Measurements from ENCODE around the gene USP15. TPM values are rescaled to one million over a fixed set of nuclear protein-coding genes. Genes with fewer than 3 reads are reported as not detected.

Gene USP15
- total and polyA plus RNA-seq, 2 of the 4 experiments (the other 2 are of a cell fraction): 28.5 to 49.6 TPM

- dilution Hi-C loops (cut with HindIII; ENCODE audit: low sequenced_read_pairs, unreplicated experiment) (no loop called here), in situ Hi-C loops (cut with MboI; ENCODE audit: low sequenced_read_pairs) (no loop called here), intact Hi-C loops (cut with micrococcal nuclease) (no loop called here)
- H4K8ac ChIP-seq (ENCODE audit: low read depth in 2 of 2, low read length in 2 of 2): no peak overlapping the region
- H3K9me3 ChIP-seq (ENCODE audit: control insufficient read depth, insufficient read depth, low read length): no peaks in the 10 kb centered on the region
- H3K27ac ChIP-seq (ENCODE audit: insufficient read depth, low read length): no peak overlapping the region
- no peaks in the 10 kb centered on the region for H3K27me3 ChIP-seq (ENCODE audit: control insufficient read depth, insufficient read depth, low read length)
- no peak overlapping the region for H3K4ac ChIP-seq (ENCODE audit: low read depth, low read length)
- BruUV-seq (replicated peaks): no TSS peak
- H4K91ac ChIP-seq (ENCODE audit: insufficient read depth, low read depth, low read length): no peak overlapping the region
- no peak overlapping the region for H3K9ac ChIP-seq (ENCODE audit: low read depth, low read length)
- ChIA-PET CTCF (interaction anchor here (0.7 kb wide), 1 partner anchor 1821 kb away, joined by 7 read pairs; no protein-coding TSS in a partner anchor), POLR2A (ENCODE audit: unreplicated experiment) (no interaction called here)
- DNase-seq (no peak), ATAC-seq (ENCODE audit: low read depth) (no peak)
- WGBS, 2 experiments (ENCODE audit: extremely low coverage in 2 of 2, insufficient read length in 1 of 2): no CpG with 5 or more reads among the region's 1 CpG
- H2AFZ ChIP-seq (replicated peaks; ENCODE audit: low read length, poor library complexity): no peak overlapping the region
- H3K4me3 ChIP-seq (ENCODE audit: insufficient read depth, low read depth, low read length): no peak overlapping the region
- no peak overlapping the region for H3K18ac ChIP-seq (ENCODE audit: low read depth, low read length)
- H3K4me2 ChIP-seq (ENCODE audit: low read depth, low read length): no peak overlapping the region
- H2BK15ac ChIP-seq (ENCODE audit: low read depth, low read length): no peak overlapping the region
- no peak overlapping the region for H3K23ac ChIP-seq (ENCODE audit: low read depth, low read length)
- H2BK120ac ChIP-seq (ENCODE audit: low read depth, low read length): no peak overlapping the region
- H4K20me1 ChIP-seq (ENCODE audit: insufficient read depth, low read length): no peaks in the 10 kb centered on the region
- no peak overlapping the region for H4K5ac ChIP-seq (ENCODE audit: low read depth, low read length)
- H3K56ac ChIP-seq (ENCODE audit: extremely low read depth, insufficient read depth, low read length): no peak overlapping the region
- no peaks in the 10 kb centered on the region for H3K9me1 ChIP-seq (ENCODE audit: insufficient read depth, low read length)
- H2BK20ac ChIP-seq (ENCODE audit: low read depth, low read length): no peak overlapping the region
- H3K36me3 ChIP-seq (ENCODE audit: control insufficient read depth, insufficient read depth, low read length): no peaks in the 10 kb centered on the region
- H2AK9ac ChIP-seq (replicated peaks; ENCODE audit: low read depth, low read length, poor library complexity): no peak overlapping the region
- no peak overlapping the region for H2BK5ac ChIP-seq (ENCODE audit: low read depth, low read length, poor library complexity, severe bottlenecking)
- H2AK5ac ChIP-seq (ENCODE audit: low read depth, low read length): no peak overlapping the region
- peaks cover 7 to 25% of the 10 kb centered on the region in 2 experiments; a peak in 3 of 4 replicates for H3K79me1 ChIP-seq (ENCODE audit: low read depth in 1 of 2, low read length in 2 of 2)
- TF ChIP-seq RCOR1 (IDR thresholded peaks at IDR 0.05; ENCODE audit: insufficient replicate concordance, low read length) (no peak), RAD21 (IDR thresholded peaks at IDR 0.05; ENCODE audit: low read length) (no peak), BHLHE40 (IDR thresholded peaks at IDR 0.05; ENCODE audit: low read depth, low read length) (no peak), MAZ (IDR thresholded peaks at IDR 0.05; ENCODE audit: borderline replicate concordance, low read depth, low read length) (no peak), FOS (IDR thresholded peaks at IDR 0.05; ENCODE audit: low read depth, low read length) (no peak), SMC3 (IDR thresholded peaks at IDR 0.05; ENCODE audit: low read depth, low read length) (no peak), POLR2A (IDR thresholded peaks at IDR 0.05; ENCODE audit: low read depth, low read length) (no peak), MAFK (IDR thresholded peaks at IDR 0.05; ENCODE audit: low read depth, low read length) (no peak), USF2 (IDR thresholded peaks at IDR 0.05; ENCODE audit: low read depth, low read length) (no peak), NFE2L2 (IDR thresholded peaks at IDR 0.05; ENCODE audit: low read depth, low read length) (no peak)
- TF ChIP-seq, protein P1, sequence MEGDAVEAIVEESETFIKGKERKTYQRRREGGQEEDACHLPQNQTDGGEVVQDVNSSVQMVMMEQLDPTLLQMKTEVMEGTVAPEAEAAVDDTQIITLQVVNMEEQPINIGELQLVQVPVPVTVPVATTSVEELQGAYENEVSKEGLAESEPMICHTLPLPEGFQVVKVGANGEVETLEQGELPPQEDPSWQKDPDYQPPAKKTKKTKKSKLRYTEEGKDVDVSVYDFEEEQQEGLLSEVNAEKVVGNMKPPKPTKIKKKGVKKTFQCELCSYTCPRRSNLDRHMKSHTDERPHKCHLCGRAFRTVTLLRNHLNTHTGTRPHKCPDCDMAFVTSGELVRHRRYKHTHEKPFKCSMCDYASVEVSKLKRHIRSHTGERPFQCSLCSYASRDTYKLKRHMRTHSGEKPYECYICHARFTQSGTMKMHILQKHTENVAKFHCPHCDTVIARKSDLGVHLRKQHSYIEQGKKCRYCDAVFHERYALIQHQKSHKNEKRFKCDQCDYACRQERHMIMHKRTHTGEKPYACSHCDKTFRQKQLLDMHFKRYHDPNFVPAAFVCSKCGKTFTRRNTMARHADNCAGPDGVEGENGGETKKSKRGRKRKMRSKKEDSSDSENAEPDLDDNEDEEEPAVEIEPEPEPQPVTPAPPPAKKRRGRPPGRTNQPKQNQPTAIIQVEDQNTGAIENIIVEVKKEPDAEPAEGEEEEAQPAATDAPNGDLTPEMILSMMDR (conservative IDR thresholded peaks at IDR 0.05; ENCODE audit: low read depth, low read length): no peak
- no peak overlapping the region for H3K14ac ChIP-seq (replicated peaks; ENCODE audit: low read depth, low read length)
- H3K4me1 ChIP-seq (ENCODE audit: control insufficient read depth, insufficient read depth, low read length): peaks cover 2% of the 10 kb centered on the region; the same call in 1 of the 2 replicates
Observed at GRCh38 chr12:62331306-62331705, 71.1 kb downstream of the USP15 start.

Measured in IMR-90 (cell line).